Measurements from ENCODE around the gene GDPD1.
"Not testable (repeated sequence)": the region's sequence is repeated elsewhere in the genome, so short reads cannot be mapped to it uniquely, and the experiment has no call there.

Gene GDPD1

DNA sequence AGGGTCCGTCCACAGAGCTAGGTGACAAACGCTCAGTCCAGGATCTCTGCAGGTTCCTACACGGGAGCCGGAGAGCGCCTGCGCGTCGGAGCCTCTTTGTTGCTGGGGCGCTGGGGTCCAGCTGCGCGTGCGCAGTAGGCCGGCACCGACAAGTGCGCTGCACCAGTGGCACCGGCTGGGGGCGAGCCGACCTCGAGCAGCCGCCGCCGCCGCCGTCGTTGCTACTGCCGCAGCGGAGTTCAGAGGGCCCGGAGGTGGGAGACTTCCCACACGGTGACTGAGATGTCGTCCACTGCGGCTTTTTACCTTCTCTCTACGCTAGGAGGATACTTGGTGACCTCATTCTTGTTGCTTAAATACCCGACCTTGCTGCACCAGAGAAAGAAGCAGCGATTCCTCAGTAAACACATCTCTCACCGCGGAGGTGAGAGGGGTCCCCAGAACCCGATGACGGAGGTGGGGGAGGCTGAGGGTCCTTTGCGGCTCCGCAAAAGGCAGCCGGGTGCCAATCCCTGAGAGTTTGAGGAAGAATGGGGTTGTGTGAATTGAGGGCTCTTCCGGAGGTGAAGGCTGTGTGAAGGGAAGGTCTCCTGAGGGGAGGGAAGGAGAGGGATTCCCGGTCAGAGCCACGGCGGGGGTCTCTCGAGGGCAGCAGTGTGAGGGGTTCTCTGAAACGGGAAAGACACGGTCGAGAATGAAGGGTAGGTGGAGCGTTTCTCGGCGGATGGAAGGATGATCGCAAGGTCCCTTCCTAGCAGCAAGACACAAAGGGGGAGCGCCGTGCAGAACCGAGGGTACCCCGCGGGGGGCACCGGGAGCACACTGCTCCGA lies at the start of gene GDPD1:
Gene GDPD1, plus strand, starts transcription at position 184 of the 831 bp plus-strand sequence. Its CDS starts 99 bp downstream, at position 283.
- TF ChIP-seq JUND (IDR thresholded peaks at IDR 0.05; ENCODE audit: low read depth), result no peak
- in situ Hi-C loops (cut with HindIII; ENCODE audit: low pct_unique_long_range_greater_than_20kb, low sequenced_read_pairs), result no loop called here
- peak; percentile 81 to 97 for DNase-seq (ENCODE audit: low read depth in 1 of 2, low spot score in 1 of 2)

DNA sequence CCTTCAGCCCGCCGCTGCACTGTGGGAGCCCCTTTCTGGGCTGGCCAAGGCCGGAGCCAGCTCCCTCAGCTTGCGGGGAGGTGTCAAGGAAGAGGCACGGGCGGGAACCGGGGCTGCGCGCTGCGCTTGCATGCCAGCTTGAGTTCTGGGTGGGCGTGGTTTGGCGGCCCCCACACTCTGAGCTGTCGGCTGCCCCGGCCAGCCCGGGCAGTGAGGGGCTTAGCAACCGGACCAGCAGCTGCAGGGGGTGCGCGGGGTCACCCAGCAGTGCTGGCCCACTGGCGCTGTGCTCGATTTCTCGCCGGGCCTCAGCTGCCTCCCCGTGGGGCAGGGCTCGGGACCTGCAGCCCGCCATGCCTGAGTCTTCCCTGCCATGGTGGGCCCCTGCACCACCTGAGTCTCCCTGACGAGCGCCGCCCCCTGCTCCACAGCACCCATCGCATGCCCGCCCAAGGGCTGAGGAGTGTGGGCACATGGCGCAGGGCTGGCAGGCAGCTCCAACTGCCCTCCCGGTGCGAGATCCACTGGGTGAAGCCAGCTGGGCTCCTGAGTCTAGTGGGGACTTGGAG lies 47.8 kb upstream of the GDPD1 start:
- in situ Hi-C loops (cut with HindIII; ENCODE audit: low pct_unique_long_range_greater_than_20kb, low sequenced_read_pairs), result no loop called here
- DNase-seq (ENCODE audit: low read depth in 1 of 2, low spot score in 1 of 2), result no peak
- TF ChIP-seq JUND (IDR thresholded peaks at IDR 0.05; ENCODE audit: low read depth), result no peak

DNA sequence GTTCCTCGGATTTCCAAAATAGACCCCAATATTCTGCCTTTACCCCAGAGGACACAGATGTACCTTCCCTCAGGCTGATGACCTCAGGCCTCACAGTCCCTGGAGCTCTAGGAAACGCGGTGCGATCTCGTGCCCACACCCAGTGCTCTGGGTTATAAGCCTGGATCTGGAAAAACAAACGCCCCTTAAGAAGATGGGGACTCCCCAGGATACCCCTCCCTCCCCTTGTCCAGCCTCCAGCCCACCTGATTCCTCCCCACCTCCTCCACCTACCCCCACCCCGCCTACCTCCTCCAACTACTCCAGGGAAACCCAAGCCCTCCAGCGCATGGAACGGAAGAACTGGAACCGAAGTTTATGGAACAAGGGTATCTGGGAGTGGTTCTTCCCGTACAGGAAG lies 45.6 kb upstream of the GDPD1 start:
- no peak for TF ChIP-seq JUND (IDR thresholded peaks at IDR 0.05; ENCODE audit: low read depth)
- no peak for DNase-seq (ENCODE audit: low read depth in 1 of 2, low spot score in 1 of 2)
- in situ Hi-C loops (cut with HindIII; ENCODE audit: low pct_unique_long_range_greater_than_20kb, low sequenced_read_pairs), result no loop called here

DNA sequence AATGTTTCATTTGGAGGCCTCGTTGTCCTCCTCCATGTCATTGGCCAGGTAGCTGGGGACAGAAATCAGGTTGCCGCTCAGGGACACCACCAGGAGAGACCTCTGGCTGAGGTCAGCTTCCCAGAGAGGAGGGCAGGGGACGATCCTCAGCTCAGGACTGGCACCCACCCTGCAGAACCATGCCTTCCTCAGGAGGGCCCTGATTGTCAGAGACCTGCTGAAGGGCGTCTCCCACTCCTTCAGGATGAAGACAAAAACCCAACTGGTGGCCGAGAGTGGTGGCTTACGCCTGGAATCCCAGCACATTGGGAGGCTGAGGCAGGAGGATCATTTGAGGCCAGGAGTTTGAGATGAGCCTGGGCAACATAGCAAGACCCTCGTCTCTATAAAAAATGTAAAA lies 45.2 kb upstream of the GDPD1 start:
- in situ Hi-C loops (cut with HindIII; ENCODE audit: low pct_unique_long_range_greater_than_20kb, low sequenced_read_pairs), result no loop called here
- no peak for TF ChIP-seq JUND (IDR thresholded peaks at IDR 0.05; ENCODE audit: low read depth)
- no peak for DNase-seq (ENCODE audit: low read depth in 1 of 2, low spot score in 1 of 2)

DNA sequence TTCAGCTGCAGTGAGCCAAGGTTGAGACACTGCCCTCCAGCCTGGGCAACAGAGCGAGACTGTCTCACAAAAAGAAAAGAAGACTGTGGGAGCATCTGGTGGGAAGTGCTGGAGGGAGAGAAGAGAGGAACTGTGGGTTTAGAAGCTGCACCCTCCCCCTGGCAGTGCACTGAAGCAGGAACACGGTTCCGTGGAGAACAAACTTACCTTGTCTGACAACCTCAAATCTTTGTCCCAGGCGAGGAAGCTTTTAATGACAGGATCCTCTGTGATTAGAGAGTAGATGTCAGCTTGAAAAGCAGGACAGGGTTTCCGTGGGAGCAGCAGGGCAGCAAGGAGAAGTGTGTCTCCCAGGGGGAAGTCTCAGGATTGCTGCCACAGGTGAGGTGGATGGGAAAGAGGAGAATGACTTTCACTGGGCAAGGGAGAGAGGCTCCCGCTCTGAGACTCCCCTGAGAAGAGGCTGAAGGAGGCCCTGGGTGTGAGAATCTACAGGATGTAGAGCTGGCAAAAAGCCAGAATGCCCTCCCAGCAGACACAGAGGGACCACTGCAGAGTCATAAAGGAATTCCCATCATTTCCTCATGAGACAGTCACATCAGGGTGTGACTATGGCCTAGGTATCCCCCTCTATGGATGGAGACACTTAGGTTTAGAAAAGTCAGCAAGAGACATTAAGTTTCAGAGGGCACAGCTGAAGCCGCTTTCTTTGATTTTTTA lies 41.9 kb upstream of the GDPD1 start:
- DNase-seq (ENCODE audit: low read depth in 1 of 2, low spot score in 1 of 2), result no peak
- in situ Hi-C loops (cut with HindIII; ENCODE audit: low pct_unique_long_range_greater_than_20kb, low sequenced_read_pairs), result no loop called here
- TF ChIP-seq JUND (IDR thresholded peaks at IDR 0.05; ENCODE audit: low read depth), result no peak

DNA sequence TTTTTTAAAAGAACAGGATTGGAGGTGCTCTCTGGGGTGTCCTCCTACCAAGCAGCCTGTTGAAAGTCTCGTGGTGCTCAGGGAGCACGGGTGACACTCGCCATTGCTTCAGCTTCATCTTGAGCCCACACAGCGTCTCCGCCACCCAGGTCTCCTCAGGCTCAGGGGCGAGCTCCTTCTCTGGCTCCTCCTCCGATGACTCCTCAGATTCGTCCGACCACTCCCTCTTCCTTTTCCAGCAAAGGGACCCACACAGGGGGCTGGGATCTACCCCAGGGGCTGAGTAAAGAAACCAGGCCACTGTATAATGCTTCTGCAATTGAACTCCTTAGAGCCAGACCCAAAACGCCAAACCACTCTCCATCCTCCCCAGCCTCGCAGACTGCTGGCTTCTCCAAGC lies 40.7 kb upstream of the GDPD1 start:
- DNase-seq (ENCODE audit: low read depth in 1 of 2, low spot score in 1 of 2); in situ Hi-C loops (cut with HindIII; ENCODE audit: low pct_unique_long_range_greater_than_20kb, low sequenced_read_pairs): not testable (repeated sequence)

DNA sequence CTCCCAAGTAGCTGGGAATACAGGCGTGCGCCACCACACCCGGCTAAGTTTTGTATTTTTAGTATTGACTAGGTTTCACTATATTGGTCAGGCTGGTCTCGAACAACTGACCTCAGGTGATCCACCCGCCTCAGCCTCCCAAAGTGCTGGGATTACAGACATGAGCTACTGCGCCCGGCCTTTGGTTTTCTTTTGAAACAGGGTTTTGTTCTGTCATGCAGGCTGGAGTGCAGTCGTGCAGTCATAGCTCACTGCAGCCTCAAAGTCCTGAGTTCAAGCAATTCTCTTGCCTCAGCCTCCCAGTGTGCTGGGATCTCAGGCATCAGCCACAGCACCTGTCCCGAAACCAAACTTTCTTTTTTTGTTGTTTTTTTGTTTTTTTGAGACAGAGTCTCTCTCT lies 39.7 kb upstream of the GDPD1 start:
- no peak for TF ChIP-seq JUND (IDR thresholded peaks at IDR 0.05; ENCODE audit: low read depth)
- DNase-seq (ENCODE audit: low read depth in 1 of 2, low spot score in 1 of 2), result no peak
- in situ Hi-C loops (cut with HindIII; ENCODE audit: low pct_unique_long_range_greater_than_20kb, low sequenced_read_pairs), result no loop called here

DNA sequence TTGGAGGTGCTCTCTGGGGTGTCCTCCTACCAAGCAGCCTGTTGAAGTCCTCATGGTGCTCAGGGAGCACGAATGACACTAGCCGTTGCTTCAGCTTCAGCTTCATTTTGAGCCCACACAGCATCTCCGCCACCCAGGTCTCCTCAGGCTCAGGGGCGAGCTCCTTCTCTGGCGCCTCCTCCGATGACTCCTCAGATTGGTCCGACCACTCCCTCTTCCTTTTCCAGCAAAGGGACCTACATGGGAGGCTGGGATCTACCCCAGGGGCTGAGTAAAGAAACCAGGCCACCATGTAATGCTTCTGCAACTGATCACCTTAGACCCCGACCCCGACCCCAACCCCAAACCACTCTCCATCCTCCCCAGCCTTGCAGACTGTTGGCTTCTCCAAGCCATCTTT lies 38.8 kb upstream of the GDPD1 start:
- no peak for DNase-seq (ENCODE audit: low read depth in 1 of 2, low spot score in 1 of 2)
- TF ChIP-seq JUND (IDR thresholded peaks at IDR 0.05; ENCODE audit: low read depth), result no peak
- in situ Hi-C loops (cut with HindIII; ENCODE audit: low pct_unique_long_range_greater_than_20kb, low sequenced_read_pairs), result no loop called here

DNA sequence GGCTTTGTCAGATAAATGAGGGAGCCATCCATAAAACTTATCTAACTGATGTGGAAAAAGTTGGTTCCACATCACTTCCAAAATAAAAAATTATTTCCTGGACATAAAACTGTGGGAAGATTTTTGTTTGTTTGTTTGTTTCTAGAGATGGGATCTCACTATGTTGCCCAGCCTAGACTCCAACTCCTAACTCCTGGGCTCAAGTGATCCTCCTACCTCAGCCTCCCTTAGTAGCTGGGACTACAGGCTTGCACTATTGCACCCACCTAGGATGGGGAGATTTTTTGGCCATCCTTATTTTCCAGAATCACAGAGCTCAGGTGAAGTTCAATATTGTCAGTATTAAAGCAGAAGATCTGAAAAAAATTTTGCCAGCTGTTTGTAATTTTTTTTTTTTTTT lies 34.3 kb upstream of the GDPD1 start:
- TF ChIP-seq JUND (IDR thresholded peaks at IDR 0.05; ENCODE audit: low read depth), result no peak
- DNase-seq (ENCODE audit: low read depth in 1 of 2, low spot score in 1 of 2), result no peak
- in situ Hi-C loops (cut with HindIII; ENCODE audit: low pct_unique_long_range_greater_than_20kb, low sequenced_read_pairs), result no loop called here

DNA sequence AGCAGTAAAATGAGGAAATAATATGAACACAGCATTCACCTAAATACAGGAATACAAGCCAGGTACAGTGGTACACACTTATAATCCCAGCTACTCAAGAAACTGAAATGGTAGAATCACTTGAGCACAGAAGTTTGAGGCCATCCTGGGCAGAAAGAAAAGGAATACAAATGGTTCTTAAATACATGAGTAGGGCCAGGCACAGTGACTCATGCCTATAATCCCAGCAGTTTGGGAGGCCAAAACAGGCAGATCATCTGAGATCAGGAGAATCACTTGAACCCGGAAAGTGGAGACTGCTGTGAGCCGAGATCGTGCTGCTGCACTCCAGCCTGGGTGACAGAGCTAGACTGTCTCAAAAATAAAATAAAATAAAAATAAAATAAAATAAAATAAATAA lies 33.5 kb upstream of the GDPD1 start:
- in situ Hi-C loops (cut with HindIII; ENCODE audit: low pct_unique_long_range_greater_than_20kb, low sequenced_read_pairs), result no loop called here
- no peak for DNase-seq (ENCODE audit: low read depth in 1 of 2, low spot score in 1 of 2)
- no peak for TF ChIP-seq JUND (IDR thresholded peaks at IDR 0.05; ENCODE audit: low read depth)

DNA sequence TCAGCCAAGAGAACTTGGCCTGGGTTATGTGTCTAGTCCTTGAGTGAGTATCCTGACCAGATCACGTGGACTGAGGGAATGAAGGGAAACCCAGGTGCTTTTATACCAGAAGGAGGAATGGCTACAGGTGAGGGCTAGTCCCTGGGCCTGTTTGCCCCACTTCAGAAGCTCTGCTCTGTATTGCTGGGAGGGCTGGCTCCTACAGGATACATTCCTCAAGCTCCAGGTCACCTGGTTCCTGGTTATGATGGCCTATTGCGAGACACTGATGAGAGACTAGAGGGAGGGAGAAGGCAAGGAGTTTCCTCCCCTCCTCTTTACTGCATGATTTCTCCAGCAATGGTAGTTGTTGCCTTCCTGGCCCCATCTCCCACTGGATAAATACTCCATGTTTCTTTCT lies 29.5 kb upstream of the GDPD1 start:
- TF ChIP-seq JUND (IDR thresholded peaks at IDR 0.05; ENCODE audit: low read depth), result no peak
- DNase-seq (ENCODE audit: low read depth in 1 of 2, low spot score in 1 of 2), result no peak
- in situ Hi-C loops (cut with HindIII; ENCODE audit: low pct_unique_long_range_greater_than_20kb, low sequenced_read_pairs), result no loop called here

DNA sequence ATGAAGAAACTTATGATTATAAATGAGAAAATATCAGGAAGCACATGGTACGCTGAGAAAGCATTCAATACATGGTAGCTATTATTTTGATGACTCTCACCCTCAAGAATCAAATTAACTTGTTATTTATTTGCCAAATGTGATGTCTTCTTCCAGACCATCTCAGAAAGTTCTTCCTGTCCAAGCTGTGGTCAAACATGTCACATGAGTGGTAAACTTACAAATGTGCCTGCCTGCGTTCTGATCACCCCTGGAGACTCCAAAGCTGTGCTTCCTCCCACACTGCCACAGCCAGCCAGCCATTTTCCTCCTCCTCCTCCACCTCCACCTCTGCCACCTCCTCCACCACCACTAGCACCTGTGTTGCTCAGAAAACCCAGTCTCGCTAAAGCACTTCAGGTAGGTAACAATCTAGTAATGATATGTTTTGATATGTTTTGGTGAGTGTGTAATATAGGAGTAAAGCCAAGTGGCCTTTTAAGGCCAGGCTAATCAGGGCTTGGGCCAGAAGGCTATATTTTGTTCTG lies 26.9 kb upstream of the GDPD1 start:
- DNase-seq (ENCODE audit: low read depth in 1 of 2, low spot score in 1 of 2), result no peak
- in situ Hi-C loops (cut with HindIII; ENCODE audit: low pct_unique_long_range_greater_than_20kb, low sequenced_read_pairs), result no loop called here
- TF ChIP-seq JUND (IDR thresholded peaks at IDR 0.05; ENCODE audit: low read depth), result no peak

DNA sequence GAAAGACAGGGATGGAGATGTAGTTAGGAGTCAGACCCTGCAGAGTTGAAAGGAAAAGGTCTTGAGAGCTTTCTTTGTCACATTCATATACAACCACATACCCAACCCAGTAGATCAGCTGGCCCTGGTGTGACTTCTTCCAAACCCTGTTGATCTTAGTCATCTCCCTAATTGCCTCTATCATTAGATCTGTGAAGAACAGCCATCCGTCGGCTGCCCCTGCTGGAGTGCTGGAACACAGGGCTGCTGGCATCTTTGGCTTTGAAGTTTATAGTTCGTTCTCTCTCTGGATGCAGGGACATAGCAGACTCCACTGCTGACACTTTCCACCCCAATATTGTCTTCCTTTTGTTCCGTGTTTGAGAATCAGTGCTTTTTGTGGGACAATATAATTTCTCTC lies 20.9 kb upstream of the GDPD1 start:
- no peak for DNase-seq (ENCODE audit: low read depth in 1 of 2, low spot score in 1 of 2)
- in situ Hi-C loops (cut with HindIII; ENCODE audit: low pct_unique_long_range_greater_than_20kb, low sequenced_read_pairs), result no loop called here

More for the DNA sequence above, 20.9 kb upstream of the GDPD1 start:
- TF ChIP-seq JUND (IDR thresholded peaks at IDR 0.05; ENCODE audit: low read depth), result no peak

Data from T47D (cell line).